GM20431 (cell line): ENCODE results near the gene CHST11.
"Not testable (repeated sequence)": the region's sequence is repeated elsewhere in the genome, so short reads cannot be mapped to it uniquely, and the experiment has no call there.

ENCODE experiments used
- in situ Hi-C: fragments of 300-500 bp; cut with MseI, MboI; formaldehyde crosslinking; loops from one replicate; pipeline ENCODE4 v1.15.0; 2020; ENCODE audit warnings: low sequenced_read_pairs; ENCODE audit not compliant: unreplicated experiment

Gene CHST11

DNA sequence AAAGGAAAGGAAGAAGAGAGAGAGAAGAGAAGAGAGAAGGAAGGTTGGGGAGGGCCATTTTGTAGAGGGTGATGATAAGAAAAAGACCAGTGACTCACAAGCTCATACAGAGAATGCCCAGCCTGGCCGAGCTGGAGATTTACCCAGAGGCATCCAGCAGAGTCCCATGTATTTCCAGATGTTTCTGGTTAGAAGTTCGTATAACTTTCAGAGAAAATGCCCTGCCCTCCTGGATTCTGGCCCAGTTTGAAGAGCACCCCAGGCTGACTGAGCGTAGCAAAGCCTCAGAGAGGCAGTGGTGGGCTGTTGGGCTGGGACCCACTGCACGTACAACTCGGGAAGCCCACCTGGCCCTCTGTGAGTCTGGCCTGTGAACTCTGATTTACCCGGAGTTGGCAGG lies 279.6 kb downstream of the CHST11 start:
- in situ Hi-C loops = no loop called here

DNA sequence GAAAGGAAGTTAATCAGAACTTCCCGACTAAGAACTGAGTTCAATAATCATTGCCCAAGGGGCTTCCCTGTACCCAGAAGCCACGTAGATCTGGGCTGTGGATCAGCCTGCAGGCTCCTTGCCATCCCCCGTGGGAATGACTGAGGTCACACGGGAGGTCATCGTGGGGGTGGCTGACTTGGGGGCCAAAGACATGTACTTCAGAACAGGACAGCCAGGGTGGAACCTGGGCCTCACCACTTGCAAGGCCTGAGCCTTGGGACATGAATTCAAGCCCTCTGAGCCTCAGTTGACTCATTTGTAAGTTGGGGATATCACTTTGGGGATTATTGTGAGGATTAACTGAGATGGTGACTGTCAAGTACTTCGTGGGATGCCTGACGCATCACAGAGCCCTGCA lies 280.4 kb downstream of the CHST11 start:
- in situ Hi-C loops = no loop called here

DNA sequence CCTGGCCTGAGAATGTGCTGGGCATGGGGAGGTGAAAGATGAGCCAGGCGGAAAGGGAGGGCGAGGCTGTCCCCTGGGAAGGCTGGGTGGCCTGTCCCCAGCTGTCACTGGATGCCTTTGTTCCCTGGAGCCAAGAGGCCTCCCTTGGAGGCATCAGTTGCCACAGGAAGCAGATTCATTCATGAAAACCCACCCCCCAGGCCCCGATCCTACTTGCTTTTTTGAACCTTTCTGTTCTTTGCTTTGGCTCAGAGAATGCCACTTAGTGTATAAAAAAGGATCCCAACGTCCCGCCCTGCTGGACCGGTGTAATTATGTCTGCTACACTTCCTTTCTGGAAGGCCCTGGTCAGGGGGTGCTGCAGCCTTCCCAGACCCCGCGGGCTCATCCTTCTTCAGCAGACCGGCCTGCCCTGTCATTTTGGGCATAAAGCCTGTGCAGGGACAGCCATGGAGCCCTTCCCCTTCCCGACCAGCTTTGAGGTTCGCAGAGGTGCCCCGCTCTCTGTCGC lies 281.1 kb downstream of the CHST11 start:
- in situ Hi-C loops = no loop called here

DNA sequence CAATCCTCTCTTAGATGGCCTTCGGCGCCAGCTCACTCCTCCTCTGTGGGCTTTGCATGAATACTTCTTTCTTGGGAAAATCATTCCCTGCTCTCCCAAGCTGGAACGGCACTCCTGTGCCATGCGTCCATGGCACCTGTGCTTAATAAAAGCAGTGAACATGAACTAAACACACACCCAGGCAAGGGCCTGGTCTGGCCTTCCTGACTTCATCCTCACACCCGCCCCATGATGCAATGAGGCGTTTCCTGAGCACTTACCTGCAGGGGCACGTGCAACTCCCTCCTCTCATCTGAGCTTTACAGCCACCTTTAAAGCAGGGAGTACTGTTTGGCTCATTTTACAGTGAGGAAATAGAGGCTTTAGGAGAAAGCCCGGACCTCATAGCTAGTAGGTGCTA lies 281.6 kb downstream of the CHST11 start:
- in situ Hi-C loops = no loop called here

DNA sequence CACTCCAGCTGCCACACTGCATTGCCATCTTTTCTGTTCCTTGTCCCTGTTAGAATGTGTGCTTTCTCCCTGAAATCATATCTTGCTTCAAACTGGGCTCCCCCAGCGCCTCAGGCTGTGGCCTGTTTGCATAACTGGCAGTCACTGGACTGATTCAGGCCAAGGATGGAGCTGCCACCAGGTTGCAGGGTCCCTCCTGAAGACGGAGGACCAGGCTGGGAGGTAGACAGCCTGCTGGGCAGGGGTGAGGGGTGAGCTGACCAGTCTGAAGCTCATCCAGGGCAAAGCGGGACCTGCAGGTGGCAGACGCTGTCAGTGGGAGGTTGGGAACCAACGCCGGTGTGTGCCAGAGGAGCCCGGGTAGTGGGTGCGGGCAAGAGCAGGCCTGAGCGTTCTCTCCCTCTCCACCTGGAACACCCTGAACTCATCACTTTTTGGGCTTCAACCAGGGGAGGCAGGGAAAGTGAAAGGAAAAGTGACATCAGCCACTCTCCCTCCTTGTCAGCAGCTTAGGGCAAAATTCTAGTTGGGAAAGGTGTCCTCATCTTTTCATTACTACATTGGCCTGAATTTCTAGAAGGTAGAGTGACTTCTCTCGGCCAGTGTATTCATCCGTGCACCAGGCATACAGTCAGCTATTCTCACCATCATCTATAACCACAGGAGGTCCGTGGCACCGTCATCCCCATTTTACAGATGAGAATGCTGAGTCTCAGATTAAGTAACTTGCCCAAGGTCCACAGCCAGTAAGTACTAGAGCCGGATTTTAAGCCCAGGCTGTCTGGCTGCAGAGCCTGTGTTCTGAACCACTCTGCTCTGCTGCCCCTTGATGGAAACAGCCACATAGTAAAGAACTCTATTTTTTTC lies 282.3 kb downstream of the CHST11 start:
- in situ Hi-C loops = no loop called here

DNA sequence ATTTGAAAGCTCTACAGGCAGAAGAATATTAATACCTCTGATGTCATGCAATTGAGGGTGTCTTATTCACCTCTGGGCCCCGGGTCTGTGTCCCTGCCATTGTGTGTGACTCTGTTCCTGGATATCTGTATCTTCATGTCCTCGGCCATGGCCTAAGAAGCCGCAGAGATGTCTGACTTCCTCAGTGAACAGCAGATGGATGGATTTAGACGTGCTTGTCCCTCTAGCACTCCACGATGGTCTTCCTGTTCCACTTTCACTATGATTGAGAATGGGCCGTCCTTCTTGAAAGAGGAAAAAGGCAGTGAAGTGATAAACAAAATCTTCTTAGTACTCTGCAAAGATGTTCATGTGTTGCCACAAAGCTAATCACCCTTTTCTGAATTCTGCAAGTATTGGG lies 283.9 kb downstream of the CHST11 start:
- in situ Hi-C loops = no loop called here

DNA sequence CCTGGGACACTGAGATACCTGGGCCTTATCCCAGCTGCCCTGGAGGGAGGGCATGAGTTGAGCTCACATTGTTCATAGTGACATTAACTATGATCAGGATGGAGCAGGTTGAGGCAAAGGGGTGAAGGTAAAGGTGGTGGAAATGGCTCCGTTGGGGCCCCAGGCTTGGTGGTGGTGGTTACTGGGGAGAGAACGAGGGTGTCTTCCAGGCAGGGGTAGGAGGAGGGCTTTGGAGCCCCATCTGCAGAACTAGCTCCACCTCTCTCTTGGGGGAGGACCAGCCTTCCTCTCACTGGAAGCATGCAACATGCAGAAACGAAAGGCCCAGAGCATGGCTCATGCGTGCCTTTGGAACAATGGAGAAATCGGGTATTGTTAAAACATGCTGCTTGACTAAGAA lies 284.3 kb downstream of the CHST11 start:
- in situ Hi-C loops = no loop called here

DNA sequence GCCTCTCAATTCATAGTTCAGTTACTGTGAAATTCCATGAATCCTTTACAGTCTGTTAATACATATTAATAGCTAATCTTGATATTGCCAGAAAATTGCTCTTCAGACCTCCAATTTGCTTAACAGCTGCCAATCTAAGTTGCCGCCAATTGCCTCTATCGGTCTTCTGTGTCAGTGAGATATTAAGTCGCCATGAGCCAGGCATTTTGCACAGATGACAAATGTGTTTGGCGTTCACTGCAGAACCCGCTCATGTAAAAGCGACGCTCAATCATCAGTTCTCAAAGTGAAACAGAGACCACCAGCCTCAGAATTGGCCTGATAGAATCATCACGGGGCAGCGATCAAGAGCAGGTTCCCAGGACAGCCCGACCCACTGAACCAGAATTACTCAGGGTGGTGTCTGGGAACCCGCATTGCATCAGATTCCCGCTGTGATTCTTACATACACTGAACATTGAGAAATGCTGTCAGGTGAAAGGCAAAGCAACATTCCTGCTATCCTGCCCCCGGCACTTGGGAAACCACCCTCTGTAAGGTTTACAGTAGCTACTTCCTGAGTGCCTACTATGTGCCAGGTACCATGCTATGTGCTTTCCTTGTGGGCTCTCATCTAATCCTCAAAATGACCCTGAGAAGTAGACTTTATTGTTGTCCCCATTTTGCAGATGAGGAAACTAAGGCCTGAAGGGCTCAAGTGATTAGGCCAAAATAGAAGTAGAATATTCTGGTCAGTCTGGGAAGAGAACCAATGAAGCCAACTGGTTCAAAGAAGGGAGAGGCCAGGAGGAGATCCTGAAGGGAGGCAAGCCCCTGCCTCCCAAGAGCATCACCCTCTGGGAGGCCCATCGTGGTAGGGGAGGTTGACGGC lies 285.0 kb downstream of the CHST11 start:
- in situ Hi-C loops = no loop called here

DNA sequence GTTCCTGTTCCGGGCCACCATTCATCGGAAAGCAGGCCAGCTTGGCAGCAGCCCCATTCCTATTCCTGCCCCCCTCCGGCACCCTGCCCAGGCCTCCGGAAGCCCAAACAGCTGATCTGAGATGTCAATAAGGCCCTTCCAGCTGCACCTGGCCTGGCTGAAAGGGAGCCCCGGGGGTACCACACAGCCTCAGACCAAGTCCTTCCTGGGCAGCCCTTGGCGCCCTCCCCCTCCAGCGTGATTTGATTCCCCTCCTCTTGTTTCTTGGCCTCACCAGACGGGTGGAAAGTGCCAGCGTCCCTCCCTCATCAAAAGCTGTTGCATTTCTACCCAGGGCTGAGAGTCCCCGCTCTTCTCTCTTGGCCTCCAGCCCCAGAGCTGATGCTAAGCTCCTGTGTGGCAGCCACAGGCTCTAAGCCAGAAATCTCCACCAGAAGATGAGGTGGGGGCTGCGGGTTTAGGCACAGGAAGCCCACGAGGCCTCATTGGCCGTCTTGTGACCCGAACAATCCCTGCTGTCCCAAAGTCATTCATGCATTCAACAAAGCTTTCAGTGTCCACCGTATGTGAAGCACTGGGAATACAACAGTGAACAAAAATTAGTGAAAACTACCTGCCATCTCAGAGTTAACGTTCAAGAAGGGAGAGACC lies 285.9 kb downstream of the CHST11 start:
- in situ Hi-C loops = no loop called here

DNA sequence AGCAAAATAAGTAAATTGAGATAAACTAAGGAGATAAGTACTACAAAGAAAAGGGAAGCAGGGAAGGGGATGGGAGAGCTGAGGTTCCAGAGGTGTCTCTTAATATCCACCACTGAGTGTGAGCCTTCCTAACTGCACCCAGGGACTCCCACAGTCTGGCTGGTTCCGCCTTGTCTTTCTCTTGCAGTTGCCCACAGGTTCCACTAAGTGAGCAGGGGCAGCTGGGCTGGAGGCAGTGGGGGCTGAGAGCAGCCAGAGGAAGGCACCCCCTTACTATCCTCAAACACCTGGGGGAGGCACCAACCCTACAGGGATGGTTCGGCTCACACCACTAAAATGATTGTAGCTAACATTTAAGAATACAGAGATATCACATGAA lies 286.4 kb downstream of the CHST11 start:
- in situ Hi-C loops = no loop called here

DNA sequence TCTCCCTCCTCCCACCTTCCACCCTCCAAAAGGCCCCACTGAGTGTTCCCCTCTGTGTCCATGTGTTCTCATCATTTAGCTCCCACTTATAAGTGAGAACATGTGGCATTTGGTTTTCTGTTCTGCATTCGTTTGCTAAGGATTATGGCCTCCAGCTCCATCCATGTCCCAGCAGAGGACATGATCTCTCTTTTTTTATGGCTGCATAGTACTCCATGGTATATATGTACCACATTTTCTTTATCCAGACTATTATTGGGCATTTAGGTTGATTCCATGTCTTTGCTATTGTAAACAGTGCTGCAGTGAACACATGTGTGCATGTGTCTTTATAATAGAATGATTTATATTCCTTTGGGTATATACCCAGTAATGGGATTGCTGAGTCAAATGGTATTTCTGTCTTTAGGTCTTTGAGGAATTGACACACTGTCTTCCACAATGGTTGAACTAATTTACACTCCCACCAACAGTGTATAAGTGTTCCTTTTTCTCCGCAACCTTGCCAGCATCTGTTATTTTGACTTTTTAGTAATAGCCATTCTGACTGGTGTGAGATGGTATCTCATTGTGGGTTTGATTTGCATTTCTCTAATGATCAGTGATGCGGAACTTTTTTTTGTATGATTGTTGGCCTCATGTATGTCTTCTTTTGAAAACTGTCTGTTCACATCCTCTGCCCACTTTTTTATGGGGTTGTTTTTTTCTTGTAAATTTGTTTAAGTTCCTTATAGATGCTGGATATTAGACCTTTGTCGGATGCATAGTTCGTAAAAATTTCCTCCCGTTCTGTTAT lies 287.2 kb downstream of the CHST11 start:
- in situ Hi-C loops = not testable (repeated sequence)

DNA sequence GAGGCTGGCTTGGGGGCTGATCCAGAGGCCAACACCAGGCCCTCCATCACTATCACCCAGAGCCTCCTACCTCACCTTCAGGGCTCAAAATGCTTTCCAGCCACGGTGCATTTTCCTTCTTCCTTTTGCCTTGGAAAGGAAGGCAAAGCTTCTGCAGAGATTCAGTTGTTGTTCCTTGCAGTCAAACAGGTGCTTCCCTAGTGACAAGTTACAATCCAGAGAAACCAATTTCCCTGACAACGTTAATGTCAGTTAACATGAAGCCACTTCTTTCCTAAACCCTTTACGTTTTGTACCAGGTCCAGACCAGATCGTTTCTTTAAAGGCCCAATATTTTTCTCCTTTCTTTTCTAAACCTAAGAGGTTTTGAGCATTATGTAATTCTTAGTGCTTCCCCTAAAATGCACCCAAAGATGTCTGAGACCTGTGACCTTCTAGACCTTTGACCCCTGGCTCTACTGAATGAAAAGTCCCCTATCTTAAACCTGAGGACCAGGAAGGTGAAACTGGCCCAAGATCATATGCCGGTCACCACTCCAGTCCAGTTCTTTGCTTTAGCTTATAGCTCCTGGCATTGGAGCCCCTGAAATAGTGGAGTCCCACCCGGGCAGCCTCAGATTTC lies 289.8 kb downstream of the CHST11 start:
- in situ Hi-C loops = no loop called here

DNA sequence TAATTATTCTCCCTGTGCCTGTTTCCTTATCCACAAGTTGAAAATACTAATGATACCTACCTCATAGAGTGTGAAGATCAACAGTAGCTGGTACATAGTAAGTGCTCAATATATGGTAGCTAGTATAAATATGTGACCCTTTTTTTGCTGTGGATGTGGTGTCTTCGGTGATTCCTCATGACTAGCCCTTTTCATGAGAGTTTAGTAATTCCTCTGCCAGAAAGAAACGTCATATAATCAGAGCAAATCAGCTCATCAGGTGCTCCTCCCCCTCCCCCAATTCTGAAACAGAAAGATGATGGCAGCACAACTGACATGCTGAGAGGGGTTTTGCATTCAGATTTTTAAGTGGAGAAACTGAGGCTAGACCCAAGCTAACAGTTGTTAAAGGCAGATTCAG lies 290.6 kb downstream of the CHST11 start:
- in situ Hi-C loops = no loop called here

DNA sequence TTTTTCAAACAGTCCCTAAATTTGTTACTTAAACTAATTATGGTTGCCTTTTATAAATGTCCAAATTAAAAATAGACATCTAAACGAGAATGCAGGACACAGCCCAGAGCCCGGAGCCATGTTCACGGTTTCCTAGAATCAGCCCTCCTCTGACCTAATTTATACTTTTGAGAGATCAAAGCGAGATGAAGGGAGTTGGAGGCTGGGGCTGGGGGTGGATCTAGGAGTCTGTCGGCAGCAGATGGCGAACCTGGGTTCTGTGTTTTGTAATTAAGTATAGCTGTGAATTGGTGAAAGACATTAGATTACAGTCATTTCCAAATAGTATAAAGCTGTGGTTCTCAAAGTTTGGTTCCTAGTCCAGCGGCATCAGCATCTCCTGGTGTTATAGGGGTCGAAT lies 291.2 kb downstream of the CHST11 start:
- in situ Hi-C loops = no loop called here

DNA sequence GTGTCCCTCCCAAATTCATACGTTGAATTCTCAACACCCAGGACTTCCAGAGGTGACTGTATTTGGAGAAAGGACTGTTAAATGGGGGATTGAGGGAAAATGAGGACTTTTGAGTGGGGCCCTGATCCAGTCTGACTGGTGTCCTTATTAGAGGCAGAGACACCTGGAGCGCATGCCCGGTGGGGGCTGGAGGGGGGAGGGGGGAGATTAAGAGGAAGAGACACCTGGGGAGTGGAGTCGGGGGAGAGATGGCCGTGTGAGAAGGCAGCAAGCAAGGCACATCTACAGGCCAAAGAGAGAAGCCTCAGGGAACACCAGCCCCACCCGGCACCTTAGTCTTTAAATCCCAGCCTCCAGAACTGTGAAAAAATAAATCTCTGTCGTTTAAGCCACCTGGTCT lies 291.6 kb downstream of the CHST11 start:
- in situ Hi-C loops = no loop called here

DNA sequence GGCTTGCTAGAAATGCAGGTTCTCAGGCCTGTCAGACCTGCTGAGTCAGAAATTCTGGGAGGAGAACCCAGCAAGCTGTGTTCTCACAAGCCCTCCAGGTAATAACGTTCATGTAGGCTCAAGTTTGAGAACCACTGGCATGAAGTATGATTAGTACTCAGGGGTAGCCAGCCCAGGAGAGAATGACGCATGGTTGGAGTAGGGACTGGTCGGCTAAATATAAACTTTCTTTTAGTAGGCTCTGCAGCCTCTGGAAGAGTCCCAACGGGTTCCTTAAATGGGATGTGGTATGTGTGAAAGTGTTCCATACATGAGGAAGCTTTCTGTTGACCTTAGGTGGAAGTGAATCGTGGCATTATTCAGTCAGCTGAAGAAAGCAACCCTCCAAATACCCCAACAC lies 292.0 kb downstream of the CHST11 start:
- in situ Hi-C loops = no loop called here

DNA sequence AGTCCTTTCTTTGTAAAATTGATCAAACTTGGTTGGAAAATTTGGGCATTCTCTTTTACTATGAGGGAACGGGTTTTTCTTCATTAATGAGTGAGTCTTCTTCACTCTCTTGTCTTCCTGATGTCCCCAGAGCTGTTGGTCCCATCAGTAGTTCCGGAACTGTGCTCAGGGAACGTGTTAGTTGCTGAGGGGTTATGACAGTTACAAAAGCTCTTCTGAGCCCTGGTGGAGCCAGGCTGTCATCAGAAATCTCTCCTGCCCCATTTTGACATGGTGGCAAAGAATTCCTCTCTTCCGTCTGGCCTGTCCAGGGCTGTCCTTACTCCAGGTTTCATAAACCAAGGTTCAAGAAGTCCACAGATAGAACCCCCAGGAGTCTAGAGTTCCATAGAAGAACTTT lies 292.8 kb downstream of the CHST11 start:
- in situ Hi-C loops = no loop called here

DNA sequence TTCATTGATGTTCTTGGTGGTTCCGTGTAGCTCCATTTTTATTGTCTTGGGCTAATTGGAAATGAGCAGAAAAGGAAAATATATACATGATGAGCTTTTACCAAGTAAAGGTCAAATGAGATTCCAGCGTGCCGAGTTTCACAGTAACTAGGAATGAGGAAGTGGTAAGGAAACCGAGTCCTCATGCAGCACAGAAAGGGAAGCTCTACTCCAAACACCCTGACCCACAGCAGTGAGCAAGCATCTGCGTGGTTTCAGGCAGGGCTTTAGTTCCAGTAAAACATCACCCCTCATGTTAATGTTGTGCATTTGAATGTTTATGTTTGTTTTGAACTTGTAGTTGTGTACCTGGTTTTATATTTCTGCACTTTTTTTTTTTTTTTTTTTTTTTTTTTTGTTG lies 293.3 kb downstream of the CHST11 start:
- in situ Hi-C loops = no loop called here

DNA sequence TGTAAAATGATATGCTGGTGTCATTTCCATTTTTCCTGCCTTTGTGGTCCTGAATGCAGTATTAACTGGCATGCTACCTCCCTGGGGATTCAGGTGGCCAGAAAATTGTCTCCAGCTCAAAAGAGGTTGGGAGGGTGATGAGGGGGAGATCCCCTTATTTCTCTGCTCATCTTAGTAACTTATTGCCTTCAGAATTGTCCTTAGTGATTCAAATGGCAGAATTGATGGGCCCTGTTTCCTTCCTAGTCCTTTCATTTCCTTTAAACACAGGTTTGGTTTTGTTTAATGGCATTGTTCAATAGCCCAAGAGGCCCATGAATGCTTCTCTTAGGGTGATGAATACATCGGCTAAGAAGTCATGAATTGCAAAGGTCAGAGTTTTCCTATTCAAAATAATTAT lies 294.4 kb downstream of the CHST11 start:
- in situ Hi-C loops = no loop called here
